ENCODE results near the gene RPGRIP1L.

DNA sequence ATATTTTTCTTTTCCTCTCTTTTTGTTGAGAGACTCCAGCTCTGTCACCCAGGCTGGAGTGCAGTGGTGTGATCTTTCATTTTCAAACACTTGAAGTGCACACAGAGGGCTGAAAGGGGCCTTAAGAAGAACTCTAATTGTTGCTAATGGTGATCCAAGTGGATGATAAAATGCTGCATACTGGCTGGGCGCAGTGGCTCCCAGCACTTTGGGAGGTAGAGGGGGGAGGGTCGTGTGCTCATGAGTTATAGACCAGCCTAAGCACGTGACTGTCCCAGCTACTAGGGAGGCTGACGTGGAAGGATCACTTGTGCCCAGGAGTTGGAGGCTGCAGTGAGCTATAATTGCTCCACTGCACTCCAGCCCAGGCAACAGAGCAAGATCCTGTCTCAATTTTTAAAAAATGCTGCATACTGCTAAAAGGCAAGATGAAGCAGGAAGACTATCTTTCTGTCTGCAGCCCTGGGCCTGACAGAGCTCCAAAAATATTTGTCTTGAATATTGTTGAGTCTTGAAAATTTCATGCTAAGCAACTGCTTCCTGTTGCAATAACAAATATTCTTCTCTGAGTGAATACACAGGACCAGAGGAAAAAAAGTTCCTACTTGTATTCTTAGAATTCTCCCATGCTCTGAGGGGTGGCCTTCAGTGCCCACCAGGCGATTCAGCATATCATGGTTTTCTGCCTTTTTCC is 137.0 kb downstream of the RPGRIP1L start:
- TF ChIP-seq POLR2A (IDR thresholded peaks at IDR 0.05): no peak
- TF ChIP-seq CTCF (IDR thresholded peaks at IDR 0.05): no peak

Measured in lower leg skin (tissue), 3 donors.